GM19239 (cell line): Measurements from ENCODE around the gene TACC3.

Source experiments
- DNase-seq: peaks from one replicate; pipeline ENCODE4 v3.0.0; 2011; ENCODE audit warnings: low spot score; ENCODE audit not compliant: insufficient read length
- FAIRE-seq: peaks from 2 replicates; lab custom pipeline; 2011; peaks lifted over from hg19 to GRCh38; lab: Jason Lieb, UNC

The TACC3 gene

GRCh38 chr4:1743975-1744374 is 22.7 kb downstream of the TACC3 start:
- FAIRE-seq: no peak
- no peak for DNase-seq

- no peak for DNase-seq
- FAIRE-seq: no peak
Measured at GRCh38 chr4:1744552-1744951, 23.2 kb downstream of the TACC3 start.

DNA sequence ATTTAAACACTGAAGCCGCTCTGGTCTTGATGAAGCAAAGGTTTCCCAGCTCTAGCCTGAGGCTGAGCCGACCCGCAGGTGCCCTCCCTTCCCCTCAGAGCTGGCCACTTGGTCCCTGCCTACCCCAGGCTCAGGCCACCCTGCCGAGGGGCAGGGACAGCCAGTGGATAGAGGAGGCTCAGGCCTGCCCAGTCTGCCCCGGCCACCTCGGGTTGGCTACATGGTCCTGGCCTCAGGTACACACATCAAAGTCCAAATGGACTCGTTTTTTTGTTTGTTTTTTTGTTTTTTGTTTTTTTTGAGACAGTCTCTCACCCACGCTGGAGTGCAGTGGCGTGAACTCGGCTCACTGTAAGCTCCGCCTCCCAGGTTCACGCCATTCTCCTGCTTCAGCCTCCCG is 23.8 kb downstream of the TACC3 start:
- no peak for FAIRE-seq
- DNase-seq: no peak

DNA sequence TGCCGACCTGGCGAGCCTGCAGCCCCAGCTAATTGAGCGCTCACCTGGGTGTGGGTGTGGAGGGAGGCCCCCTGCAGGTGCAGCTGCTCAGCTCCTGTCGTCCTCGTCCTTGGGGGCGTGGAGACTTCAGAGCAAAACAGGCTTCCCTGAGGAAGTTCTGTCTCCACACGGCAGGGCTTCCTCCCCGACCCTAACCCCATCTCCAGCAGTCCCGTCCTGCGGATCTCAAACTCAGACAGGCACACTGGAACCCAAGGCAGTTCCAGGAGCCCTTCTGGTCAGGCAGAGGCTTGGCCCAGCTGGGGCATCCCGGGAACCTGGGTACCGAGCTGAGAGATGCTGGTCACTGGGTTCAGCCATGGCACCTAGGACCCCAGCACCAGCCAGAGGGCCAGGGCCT is 24.4 kb downstream of the TACC3 start:
- no peak for DNase-seq
- no peak for FAIRE-seq

- DNase-seq (peak; percentile 92), FAIRE-seq (no peak)
Measured at GRCh38 chr4:1746265-1746691, 25.0 kb downstream of the TACC3 start.

- DNase-seq: no peak
- no peak for FAIRE-seq
Measured at GRCh38 chr4:1746919-1747602, 25.7 kb downstream of the TACC3 start.

GRCh38 chr4:1747603-1747967 is 26.3 kb downstream of the TACC3 start:
- DNase-seq (no peak), FAIRE-seq (no peak)

- DNase-seq (peak; percentile 98), FAIRE-seq (no peak)
Measured at GRCh38 chr4:1748465-1748995, 27.2 kb downstream of the TACC3 start.

GRCh38 chr4:1749370-1749769 is 28.0 kb downstream of the TACC3 start:
- no peak for FAIRE-seq
- no peak for DNase-seq

DNA sequence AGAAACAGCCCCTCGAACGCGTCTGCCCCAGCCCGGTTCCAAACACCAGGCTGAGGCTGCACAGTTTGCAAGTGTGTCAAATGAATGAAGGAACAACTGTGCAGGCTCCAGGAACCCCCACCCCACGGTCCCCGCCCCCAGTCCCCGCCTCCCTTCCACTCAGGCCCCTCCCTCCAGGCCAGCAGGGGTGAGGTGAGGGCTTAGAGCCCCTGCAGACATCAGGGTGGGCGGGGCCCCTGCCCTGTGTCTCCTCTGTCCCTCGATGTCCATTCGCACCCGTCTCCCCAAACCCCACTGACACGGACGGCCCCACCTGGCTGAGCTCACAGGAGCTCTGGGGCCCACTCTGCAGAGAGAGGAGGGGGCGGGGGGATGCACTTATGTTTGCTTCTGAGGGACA is 28.5 kb downstream of the TACC3 start:
- DNase-seq: no peak
- FAIRE-seq: no peak

DNA sequence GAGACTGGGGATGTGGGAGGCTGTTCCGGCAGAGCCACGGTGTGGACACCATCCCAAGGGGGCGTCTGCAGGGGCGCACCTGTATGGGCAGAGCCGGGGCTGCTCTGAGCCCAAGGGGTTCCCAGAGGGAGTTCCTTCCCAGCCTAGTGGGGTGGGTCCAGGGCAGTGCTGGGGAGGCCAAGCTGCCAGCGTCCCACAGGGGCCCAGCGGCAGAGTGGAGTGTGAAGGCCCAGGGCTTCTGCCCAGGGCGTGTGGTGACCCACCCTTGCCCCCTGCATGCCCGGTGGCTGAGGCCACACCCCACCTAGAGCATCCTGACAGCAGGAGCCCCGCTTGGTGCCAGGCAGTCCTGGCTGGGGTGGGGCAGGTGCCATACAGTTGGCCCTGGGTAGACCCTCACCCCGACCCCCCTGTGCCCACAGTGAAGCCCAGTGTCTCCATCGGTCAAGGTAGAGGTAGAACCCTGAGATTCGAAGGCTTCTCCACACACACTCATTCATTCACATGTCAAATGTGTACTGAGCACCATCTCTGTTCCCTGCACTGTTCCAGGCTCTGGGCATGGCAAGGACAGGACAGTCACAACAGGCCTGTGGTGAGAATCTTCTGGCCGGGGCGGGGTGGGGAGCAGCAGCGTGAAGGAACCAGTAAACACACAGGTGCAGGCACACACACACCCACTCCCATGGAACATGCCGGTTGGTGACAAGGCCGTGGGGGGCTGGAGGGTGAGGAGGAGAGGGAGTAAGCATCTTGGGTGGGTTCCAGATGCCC is 29.2 kb downstream of the TACC3 start:
- FAIRE-seq: no peak
- DNase-seq: no peak

GRCh38 chr4:1751155-1751918 is 30.0 kb downstream of the TACC3 start:
- FAIRE-seq (no peak), DNase-seq (no peak)

GRCh38 chr4:1751919-1752283 is 30.6 kb downstream of the TACC3 start:
- FAIRE-seq (no peak), DNase-seq (no peak)

DNA sequence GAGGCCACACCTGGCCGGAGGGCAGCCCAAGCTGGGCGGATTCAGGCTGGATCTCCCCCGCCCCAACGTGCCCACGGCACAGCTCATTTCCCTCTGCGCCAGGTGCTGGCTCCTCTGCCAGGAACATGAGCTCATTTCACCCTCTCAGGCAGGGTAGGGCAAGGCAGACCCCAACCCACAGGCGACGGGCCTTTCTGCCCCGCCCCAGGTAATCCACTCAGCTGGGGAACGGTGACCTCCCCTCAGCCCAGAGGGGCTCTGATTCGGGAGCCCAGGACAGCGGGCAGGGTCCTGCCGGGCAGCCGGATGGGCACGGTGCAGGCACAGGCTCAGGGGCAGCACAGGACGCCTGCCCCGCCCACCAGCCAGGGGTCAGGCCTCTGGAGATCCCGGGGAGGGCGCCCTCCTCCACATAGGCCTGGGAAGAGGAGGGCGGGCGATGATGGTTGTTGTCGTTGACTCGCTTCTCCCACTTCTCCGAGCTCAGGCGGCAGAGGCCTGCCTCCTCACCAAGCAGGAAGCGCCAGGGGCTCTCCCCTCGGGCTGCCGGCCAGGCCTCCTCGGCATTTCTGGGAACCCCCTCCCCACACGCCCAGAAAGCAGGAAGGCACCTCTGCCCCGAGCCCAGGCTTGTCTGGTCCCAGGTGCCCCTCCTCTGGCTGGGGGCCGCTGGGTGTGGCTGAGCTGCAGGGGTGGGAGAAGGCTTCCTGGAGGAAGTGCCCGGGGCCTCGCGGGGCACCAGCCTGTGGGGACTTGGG is 31.1 kb downstream of the TACC3 start:
- FAIRE-seq: no peak
- no peak for DNase-seq

- FAIRE-seq (no peak), DNase-seq (no peak)
Measured at GRCh38 chr4:1753294-1753696, 32.0 kb downstream of the TACC3 start.

- FAIRE-seq: no peak
- DNase-seq: no peak
Measured at GRCh38 chr4:1753697-1754311, 32.5 kb downstream of the TACC3 start.

DNA sequence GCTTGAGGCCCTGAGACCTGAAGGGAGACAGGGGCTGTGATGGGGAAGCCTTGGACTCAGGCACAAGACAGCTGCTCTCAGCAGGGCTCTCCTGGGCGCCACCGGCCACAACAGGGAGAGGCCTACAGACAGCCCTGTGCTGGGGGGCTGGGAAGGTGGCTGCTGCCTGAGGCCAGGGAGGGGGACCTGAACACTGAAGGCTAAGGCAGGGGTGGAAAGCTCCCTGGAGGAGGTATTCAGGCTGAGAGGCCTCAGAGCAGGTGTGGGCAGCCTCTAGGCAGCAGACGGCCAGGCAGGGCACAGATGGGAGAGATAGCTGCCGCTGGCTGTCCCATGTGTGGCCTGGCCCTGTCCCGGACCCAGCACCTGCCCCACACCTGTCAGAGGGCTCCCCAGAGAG is 33.0 kb downstream of the TACC3 start:
- DNase-seq (no peak), FAIRE-seq (no peak)

GRCh38 chr4:1755297-1755696 is 34.0 kb downstream of the TACC3 start:
- DNase-seq: no peak
- no peak for FAIRE-seq

GRCh38 chr4:1756079-1756478 is 34.8 kb downstream of the TACC3 start:
- DNase-seq (no peak), FAIRE-seq (no peak)
